Astrocyte of the cerebellum (primary cell): ENCODE measurements around the gene GGT7.

ENCODE experiments used
- DNase-seq: peaks from one replicate; pipeline ENCODE4 v3.0.0-alpha.2; 2011; ENCODE audit warnings: low read depth
- H3K4me3 ChIP-seq: 2 replicates; pipeline ENCODE4 v1.5.1; 2011; ENCODE audit warnings: mild to moderate bottlenecking, low read depth, low read length, moderate library complexity
- in situ Hi-C: cut with HindIII; loops from 2 replicates; pipeline ENCODE4 v1.10.0; 2017; ENCODE audit warnings: low sequenced_read_pairs
- TF ChIP-seq, protein P1 (sequence below): IDR thresholded peaks from 2 replicates; pipeline ENCODE4 v1.5.1; 2012; ENCODE audit warnings: low read length, low read depth, moderate library complexity, mild to moderate bottlenecking; ENCODE audit errors: missing control alignments

GGT7 gene

DNA sequence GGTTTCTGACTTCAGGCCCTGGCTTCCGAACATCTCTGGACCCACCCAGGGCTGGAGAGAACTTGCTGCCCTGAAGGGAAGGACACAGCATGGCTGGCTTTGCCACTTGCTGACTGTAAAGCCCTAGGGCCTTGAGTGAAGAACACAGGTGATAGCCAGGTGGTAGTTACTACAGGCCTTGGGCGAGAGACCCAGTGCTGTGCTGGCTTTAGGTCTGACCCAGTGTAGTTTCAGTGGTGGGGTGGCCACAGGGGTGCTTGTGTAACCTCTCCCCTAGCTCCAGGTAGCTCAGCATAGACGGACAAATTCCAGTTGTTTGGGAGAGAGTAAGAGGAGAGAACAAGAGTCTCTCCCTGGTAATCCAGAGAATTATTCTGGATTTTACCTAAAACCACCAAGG, 74.3 kb downstream of the GGT7 start:
- in situ Hi-C loops = no loop called here
- no peak for DNase-seq
- TF ChIP-seq, protein P1, sequence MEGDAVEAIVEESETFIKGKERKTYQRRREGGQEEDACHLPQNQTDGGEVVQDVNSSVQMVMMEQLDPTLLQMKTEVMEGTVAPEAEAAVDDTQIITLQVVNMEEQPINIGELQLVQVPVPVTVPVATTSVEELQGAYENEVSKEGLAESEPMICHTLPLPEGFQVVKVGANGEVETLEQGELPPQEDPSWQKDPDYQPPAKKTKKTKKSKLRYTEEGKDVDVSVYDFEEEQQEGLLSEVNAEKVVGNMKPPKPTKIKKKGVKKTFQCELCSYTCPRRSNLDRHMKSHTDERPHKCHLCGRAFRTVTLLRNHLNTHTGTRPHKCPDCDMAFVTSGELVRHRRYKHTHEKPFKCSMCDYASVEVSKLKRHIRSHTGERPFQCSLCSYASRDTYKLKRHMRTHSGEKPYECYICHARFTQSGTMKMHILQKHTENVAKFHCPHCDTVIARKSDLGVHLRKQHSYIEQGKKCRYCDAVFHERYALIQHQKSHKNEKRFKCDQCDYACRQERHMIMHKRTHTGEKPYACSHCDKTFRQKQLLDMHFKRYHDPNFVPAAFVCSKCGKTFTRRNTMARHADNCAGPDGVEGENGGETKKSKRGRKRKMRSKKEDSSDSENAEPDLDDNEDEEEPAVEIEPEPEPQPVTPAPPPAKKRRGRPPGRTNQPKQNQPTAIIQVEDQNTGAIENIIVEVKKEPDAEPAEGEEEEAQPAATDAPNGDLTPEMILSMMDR = no peak
- H3K4me3 ChIP-seq = no peak overlapping the region

DNA sequence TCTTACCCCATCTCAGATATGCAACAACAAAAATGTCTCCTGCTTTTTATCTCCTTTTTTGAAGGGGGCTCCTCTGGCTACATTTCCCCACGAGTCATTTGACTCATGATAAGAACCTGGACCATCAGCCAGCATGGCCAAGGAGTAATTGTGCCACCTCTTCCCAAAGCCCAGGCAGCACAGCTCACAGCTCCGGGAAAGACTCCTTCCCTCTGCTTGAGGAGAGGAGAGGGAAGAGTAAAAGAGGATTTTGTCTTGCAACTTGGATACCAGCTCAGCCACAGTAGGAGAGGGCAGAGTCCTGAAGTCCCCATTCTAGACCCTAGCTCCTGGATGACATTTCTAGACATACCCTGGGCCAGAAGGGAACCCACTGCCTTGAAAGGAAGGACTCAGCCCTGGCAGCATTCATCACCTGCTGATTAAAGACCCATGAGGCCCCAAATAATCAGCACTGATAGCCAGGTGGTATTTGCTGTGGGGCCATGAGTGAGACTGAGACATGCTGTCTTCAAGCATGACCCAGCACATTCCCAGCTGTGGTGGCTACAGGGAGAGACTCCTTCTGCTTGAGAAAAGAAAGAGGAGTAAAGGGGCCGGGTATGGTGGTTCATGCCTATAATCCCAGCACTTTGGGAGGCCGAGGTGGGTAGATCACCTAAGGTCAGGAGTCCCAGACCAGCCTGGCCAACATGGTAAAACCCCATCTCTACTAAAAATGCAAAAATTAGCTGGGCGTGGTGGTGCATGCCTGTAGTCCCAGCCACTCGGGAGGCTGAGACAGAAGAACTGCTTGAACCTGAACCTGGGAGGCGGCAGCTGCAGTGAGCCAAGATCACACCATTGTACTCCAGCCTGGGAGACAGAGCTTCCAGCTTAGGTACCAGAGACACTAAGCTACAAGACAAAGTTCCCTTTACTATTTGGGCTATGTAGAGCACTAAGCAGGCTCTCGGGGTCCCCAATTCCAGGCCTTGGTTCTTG, 75.4 kb downstream of the GGT7 start:
- DNase-seq = no peak
- TF ChIP-seq, protein P1 = no peak
- no peak overlapping the region for H3K4me3 ChIP-seq
- in situ Hi-C loops = no loop called here
